HL-60 (cell line): ENCODE data around the gene CHID1.

ENCODE experiments used
- CTCF ChIP-seq: IDR thresholded peaks from one replicate; pipeline ENCODE4 v1.5.1; 2011; ENCODE audit warnings: low read length, control low read depth, inconsistent platforms; ENCODE audit not compliant: insufficient read depth
- TF ChIP-seq, protein P1 (sequence below): IDR thresholded peaks from 2 replicates; pipeline ENCODE4 v1.6.1; 2012; ENCODE audit warnings: low read depth; ENCODE audit not compliant: insufficient replicate concordance

- no peak for TF ChIP-seq CTCF
- TF ChIP-seq, protein P1, sequence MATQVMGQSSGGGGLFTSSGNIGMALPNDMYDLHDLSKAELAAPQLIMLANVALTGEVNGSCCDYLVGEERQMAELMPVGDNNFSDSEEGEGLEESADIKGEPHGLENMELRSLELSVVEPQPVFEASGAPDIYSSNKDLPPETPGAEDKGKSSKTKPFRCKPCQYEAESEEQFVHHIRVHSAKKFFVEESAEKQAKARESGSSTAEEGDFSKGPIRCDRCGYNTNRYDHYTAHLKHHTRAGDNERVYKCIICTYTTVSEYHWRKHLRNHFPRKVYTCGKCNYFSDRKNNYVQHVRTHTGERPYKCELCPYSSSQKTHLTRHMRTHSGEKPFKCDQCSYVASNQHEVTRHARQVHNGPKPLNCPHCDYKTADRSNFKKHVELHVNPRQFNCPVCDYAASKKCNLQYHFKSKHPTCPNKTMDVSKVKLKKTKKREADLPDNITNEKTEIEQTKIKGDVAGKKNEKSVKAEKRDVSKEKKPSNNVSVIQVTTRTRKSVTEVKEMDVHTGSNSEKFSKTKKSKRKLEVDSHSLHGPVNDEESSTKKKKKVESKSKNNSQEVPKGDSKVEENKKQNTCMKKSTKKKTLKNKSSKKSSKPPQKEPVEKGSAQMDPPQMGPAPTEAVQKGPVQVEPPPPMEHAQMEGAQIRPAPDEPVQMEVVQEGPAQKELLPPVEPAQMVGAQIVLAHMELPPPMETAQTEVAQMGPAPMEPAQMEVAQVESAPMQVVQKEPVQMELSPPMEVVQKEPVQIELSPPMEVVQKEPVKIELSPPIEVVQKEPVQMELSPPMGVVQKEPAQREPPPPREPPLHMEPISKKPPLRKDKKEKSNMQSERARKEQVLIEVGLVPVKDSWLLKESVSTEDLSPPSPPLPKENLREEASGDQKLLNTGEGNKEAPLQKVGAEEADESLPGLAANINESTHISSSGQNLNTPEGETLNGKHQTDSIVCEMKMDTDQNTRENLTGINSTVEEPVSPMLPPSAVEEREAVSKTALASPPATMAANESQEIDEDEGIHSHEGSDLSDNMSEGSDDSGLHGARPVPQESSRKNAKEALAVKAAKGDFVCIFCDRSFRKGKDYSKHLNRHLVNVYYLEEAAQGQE = no peak
Measured at GRCh38 chr11:875769-876301, 34.8 kb downstream of the CHID1 start.
